GM19240 (cell line): ENCODE data around the gene OGFR.
A peak's percentile ranks its signal among the peaks of the same experiment; 100 is the strongest.

Experiments used
- DNase-seq: peaks from one replicate; pipeline ENCODE4 v3.0.0; 2011; ENCODE audit warnings: low spot score; ENCODE audit not compliant: insufficient read length

The OGFR gene

DNA sequence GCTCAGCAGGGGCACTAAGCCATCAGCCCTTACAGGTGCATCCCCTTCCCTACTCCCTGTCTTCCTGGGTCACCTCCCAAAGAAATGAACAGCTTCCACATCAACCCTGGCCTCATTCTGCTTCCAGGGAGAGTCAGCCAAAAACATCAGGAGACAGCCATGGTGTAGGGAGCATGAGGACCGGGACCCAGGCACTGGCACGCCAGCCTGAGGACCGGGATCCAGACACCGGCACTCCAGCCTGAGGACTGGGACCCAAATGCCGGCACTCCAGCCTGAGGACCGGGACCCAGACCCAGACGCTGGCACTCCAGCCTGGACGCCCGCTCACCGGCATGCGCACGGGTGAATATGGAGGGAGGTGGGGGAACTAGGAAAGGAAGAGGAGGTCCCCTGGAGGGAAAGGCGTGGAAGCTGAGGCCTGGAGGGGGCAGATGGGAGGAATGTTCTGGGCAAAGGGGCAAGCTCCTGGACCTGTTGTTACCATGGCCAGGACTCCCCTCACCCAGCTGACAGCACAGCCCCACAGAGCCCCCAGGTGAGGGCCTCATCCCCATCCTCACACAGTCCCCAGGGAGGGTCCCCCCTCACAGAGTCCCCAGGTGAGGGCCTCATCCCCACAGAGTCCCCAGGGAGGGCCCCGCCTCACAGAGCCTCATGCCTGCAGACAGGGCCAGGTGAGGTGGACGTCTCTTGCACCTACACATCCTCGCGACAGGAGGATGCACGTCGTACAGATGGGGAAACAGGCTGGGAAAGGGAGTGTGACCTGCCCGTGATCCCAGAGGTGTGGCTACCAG lies 34.3 kb upstream of the OGFR start:
- no peak for DNase-seq

DNA sequence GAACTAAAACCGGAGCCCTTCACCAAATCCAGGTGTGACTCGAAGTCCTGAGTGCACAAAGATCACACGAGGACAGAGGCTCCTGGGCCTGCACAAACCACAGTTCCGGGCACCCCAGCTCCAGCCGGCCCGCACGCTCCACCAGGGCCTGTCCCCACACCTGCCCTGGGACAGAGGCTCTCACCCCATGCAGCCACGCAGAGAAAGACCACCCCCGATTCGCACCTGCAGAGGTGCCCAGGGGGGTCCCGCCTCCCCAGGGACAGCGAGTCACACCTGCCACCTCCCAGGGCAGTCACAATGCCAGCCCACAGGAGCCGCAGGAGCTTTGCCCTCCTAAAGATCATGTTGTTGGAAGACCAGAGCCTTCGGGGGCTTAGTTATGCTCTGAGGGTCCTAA lies 33.7 kb upstream of the OGFR start:
- no peak for DNase-seq

DNA sequence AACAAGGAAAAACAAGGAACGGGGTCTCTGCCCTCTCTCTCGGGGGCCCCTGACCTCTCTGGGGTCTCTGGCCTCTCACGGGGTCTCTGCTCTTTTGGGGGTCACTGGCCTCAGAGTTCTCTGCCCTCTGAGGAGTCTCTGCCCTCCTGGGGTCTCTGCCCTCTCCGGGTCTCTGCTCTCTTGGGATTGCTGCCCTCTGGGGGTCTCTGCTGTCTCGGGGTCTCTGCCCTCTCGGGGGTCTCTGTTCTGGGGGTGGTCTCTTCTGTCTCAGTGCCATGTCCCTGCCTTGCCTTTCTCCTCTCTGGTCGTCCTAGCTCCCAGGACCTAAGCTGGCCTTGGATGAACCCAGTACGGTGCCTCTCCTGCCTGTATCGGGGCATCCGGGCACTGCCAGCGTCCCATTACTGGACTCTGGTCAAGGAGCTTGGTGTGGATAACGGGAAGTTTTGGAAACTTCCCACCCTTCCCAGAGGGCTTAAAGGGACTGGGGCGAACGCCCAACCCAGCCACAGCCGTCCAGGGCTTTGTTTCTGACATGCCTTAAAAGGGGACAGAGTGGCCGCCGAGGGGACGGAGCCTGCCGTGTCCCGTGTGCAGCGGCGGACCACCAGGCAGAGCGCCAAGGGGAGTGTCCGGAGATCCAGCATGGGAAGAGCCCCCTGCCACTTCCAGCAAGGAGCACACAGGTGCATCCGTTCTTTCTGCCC lies 33.1 kb upstream of the OGFR start:
- no peak for DNase-seq

DNA sequence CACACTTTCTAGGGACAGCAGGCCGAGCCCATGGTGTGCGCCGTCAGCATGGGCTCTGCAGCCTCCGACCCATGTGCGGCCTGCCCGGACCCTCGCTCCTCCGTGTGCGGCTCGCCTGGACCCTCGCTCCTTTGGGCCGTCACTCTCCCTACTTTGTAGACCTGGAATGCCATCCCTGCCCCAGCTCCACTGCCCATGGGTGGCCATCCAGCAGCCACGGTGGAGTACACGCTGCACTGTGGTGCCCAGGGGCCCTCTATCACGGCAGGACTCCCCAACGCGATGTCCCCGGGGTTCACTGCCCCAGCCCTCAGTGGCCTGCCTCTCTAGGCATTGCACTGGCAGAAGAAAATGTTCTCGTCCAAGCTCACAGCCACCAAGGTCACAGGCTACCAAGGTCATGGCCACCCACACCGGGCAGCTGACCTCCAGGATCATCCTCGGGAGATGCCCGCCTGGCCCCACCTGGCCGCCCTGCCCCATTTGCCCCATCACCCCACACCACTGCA lies 32.5 kb upstream of the OGFR start:
- DNase-seq = no peak

DNA sequence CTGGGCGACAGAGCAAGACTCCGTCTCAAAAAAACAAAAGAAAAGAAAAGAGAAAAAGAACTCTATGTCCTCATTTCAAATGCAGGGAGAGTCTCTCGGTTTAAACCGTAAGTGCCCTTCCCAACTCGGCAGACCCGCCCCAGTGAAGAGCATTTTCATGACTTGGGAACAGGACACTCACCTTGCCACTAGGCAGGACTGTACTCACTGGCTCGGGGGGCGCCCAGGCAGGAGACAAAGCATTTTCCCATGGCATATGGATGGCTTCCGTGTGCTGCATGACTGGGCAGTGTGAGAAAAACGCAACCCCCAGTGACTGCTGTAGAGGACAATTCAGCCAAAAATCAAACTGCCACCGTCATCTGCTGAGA lies 32.0 kb upstream of the OGFR start:
- DNase-seq = no peak

DNA sequence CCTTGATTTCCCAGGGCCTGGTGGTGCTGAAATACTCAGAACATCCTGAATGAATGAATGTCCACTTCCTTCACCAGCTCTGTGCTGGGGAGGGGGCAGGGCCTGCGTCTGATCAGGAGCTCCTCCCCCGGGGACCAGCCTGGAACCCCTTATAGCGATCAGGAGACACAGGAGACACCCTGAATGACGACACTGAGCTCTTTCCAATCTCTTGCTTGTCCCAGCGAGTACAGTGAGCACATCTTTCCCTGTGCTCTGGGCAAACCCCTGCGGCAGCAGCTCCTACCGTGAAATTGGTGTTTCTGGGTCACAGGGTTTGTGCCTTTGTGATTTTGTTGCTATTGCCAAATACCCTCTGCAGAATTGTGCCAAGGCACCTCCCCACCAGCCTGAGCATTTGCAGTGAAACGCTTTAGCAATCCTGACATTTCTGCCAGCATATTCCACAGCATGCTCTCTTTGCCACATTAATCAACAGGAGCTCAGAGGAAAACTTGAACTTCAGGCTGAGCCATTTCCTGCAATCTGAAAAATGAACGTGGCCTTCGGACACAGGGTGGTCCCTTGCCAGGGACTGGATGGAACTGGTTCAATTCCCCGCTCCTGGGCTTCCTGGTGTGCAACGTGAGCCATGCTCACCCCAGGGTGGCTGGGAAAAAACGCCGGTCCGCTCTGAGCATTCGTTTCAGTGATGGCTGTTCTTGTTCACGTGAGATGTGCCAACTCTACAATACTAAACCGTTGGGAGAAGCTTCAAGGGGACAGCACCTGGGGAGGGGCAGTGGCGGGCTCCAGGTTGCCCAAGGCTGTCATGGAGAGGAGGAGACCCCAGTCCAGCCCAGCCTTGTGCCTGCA lies 31.4 kb upstream of the OGFR start:
- no peak for DNase-seq

DNA sequence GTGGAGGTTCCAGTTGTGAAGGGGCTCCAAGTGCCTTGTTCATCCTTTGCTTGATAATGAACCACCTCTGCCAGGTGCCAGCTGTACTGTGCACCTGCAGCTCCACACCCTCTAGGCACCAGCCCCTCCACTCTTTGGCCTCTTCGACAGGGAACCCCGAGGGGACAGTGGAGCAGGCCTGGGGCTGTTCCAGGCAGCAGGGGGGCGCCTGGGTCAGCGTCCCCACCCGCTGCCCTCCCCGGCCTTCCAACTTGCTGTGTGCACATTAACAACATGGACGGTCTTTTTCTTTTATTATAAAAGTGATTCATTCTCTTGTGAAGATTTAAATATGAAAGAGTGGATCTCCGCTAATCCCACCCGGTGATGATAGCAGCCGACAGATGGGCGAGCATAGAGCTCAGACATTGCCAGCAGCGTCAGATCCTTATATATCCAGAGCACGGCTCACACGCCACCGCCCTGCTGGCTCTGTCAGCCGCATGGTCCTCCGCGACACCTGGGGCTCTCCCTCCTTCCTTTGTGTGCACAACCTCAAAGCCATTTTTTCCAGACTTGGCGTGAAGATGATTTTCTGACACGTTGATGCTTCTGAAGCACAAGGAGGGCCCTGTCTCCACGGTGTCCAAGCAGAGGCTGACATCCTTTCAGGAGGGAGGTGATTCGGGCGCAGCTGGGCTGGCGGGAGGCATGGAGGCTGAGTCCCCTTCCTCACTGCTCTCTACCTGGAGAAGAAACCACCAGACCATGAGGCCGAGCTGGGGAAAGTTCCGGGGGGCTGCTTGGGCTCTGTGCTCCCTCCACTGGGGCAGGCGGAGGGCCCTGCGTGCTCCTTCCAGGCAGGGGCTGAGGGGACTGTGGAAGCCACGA lies 30.6 kb upstream of the OGFR start:
- no peak for DNase-seq

DNA sequence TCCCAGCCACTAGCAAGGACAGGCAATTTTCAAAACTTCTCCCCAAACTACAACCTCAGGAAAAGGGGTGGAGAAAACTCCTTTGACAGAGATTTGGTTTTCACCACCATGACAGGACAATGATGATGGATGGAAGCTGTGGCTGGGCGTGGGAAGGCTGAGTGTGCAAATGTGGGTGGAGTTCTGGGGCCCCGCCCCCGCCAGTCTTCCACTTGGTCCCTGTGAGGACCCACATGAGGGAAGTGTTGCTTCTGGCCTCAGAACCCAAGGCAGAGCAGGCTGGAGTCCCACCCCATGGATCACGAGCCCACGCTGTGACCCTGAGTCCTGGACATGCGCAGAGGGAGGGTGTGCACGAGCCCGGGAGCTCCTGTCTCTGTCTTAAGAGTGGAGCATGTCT lies 29.9 kb upstream of the OGFR start:
- DNase-seq = no peak

DNA sequence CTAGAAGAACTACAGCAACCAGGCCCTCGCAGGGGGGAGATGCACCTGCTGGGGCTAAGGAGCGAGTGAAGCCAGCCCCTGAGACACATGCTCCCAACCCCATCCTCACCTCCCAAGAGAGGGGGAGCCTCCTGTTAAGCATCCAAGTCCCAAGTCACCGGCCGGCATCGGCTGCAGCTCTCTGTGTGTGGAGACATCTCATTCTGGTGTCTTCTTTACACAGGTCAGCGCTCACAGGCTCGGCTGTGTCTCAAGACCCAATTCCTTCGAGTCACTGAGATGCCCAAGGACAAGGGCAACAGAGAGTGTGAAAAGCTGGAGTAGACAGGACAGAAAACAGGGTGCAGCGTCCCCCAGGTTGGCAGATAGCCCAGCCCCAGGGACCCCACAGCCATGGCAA lies 29.4 kb upstream of the OGFR start:
- DNase-seq = no peak

DNA sequence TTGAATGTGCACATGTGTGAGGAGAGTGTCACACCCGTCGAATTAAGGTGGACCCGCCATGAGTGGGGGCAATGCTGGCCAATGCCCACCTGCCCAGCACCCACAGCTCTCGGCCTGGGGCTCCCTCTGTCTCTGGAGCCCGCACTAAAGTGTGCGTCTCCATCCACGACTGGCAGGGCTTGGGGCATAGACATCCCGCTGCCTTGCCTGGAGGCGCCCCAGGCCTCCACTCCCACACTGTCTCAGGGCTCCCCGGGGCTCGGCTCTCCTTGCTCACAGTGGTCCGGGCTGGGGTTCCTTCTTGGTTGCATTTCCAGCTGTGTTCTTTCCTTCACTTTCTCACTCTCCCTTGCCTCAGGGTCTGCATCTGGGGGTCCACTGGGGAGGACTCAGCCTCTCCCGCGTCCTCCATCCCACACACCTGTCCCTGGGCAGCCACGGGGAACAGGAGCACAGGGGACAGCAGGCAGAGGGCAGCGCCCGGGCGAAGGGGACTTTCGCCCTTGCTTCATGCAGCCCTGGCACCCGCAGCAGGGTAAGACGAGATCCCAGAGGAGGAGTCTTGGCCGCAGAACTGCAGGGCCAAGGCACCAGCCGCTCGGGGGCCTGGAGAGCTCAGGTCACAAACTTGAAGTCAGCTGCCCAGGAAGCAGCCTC lies 28.5 kb upstream of the OGFR start:
- DNase-seq = no peak

DNA sequence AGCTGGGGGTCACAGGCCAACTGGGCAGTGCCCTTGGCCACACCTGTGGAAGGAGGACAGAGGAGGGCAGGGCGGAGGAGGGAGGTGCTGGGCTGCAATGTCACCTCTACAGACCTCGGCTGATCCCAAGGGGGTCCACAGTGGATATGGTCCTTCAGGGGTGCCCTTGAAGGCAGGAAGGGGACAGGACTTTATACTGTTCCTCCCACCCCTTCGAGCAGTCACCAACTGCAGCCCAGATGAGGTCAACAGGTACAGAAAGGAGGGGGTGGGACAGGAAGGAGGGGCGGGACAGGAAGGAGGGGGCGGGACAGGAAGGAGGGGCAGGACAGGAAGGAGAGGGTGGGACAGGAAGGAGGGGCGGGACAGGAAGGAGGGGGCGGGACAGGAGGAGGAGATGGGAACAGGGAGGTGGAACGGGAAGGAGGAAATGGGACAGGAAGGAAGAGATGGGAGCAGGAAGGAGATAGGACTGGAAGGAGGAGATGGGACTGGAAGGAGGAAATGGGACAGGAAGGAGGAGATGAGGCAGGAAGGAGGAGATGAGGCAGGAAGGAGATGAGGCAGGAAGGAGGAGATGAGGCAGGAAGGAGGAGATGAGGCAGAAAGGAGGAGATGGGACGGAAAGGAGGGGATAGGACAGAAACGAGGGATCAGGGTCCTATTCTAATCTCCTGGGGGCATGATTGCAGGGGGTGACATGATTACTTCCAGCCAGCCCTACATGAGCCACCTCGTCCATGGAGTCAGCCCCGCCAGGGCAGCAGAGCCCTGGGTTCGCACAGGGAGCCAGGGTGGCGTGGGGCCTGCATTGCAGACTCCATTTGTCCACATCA lies 27.7 kb upstream of the OGFR start:
- peak; percentile 79 for DNase-seq

DNA sequence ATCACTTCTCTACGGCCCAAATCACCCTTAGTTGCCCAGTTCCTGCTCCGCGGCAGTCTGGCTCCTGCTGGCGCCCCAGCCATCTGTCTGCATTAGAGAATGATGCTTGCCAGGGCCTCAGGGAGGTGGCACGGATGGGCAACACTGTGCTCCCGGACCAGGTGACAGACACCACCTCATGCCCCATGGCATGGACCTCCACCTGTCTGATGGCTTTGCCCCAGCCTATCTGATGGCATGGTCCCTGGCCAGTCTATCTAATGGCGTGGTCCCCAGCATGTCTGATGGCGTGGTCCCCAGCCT lies 27.2 kb upstream of the OGFR start:
- DNase-seq = no peak

DNA sequence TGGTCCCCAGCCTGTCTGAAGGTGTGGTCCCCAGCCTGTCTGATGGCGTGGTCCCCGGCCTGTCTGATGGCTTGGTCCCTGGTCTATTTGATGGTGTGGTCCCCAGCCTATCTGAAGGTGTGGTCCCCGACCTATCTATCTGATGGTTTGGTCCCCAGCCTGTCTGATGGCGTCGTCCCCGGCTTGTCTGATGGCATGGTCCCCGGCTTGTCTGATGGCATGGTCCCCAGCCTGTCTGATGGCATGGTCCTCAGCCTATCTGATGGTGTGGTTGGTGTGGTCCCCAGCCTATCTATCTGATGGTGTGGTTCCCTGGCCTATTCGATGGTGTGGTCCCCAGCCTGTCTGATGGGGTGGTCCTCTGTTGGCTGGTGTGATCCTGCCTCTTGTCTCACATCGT lies 26.6 kb upstream of the OGFR start:
- no peak for DNase-seq

DNA sequence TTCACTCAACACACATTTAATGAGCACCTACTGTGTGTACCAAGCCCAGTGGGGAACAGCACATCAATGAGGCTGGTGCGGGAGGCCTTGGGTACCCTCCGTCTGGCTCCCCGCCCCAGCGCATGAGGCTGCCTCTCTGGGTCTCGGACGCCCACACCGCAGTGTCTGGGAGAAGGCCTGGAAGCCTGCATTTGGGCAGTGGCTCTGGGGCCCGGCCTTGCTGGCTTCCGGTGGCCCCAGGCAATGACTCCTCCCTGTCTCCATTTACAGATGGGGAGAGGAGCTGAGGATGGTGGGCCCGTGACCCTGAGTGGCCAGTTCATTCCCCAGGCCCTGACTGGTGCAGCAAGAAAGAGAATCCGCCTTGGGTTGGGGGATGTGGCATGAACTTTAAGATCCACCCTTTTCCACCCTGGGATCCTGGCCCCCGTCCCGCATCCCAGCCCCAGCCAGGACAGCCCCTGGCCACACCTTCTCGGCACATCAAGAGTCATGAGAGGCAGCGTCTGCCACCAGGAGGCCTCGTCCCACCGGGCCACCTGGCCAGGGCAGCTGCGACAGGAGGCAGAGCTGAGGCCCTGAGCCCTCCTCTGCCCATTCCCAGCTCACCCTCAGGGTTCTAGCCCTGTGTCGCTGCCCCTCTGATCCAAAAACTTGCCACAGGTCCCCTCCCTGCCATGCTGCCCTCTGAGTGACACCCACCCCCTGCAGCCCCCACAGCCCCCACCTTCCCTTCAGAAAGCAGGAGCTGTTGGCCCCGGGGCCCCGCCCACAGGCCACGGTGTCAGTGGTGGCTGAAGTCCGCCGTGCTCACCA lies 25.8 kb upstream of the OGFR start:
- no peak for DNase-seq

DNA sequence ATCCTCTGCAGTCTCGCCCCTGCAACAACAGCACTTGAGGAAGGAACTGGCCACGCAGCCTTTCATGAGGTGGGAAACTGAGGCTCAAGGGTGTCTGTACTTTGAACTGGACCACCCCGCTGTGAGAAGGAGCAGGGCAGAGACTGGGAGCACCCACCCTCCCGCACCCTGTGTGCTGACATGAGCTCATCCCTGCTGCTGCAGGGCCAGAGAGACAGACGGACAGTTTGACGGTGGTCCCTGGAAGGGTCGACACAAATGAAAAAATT lies 25.3 kb upstream of the OGFR start:
- no peak for DNase-seq

DNA sequence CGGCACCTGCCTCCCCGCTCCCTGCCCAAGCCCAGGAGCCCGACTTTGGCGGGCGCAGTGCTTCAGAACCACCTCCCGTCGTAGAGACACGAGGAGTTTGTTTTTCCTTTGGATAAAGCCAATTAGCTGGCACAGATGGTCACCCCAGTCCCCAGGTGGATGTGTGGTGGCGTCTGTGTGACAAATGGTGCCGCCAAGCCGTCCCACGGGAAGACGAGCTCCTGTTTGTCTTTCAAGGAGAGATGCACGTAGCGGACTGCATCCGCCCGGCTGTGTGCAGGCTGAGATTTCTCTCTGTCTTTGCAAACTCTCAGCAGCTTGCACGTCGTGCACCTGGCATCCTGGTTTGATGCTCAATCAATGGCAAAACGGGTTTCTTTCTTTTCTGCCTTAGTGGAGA lies 24.4 kb upstream of the OGFR start:
- DNase-seq = no peak

DNA sequence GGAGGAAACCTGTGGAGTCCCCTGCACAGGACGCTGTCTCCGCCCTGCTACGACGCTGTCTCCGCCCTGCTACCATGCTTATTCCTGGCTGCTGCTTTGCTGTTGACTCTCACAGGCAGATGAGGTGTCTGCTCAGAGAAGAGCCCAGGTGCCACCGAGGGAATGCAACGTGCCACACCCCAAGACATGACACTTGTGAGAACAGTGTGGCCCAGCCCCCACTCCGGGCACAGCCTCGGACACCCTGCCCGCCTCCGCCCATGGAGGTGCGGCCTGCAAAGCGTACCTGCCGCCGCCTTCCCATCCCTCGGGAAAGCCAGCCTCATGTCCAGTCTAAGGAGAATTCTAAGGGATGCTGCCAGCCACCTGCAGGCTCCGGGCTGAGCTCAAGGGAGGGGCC lies 23.9 kb upstream of the OGFR start:
- no peak for DNase-seq

DNA sequence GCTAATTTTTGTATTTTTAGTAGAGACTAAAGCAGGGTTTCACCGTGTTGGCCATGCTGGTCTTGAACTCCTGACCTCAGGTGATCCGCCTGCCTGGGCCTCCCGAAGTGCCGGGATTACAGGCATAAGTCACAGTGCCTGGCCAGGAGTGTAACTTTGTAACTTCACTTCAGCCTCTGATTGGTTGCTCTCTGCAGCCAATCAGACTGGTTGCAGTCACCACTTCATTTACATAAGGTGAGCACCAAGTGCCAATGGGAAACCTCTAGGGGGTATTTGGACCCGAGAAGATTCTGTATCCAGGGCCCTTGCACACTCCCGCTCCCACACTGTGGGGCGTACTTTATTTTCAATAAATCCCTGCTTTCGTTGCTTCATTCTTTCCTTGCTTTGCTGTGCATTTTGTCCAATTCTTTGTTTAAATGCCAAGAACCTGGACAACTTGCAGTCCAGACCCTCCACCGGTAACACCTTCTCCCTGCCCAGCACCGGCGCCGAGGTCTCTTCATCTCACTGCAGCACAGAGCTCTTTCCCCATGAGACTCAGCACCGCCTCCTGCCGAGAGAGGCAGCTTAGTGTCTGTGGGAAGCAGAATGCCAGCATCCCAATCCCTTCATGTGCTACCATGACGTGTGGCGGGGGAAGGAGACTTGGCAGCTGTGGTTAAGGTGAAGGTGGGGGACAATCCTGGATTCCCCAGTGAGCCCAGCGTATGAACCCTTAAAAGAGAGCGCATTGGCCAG lies 22.3 kb upstream of the OGFR start:
- DNase-seq = no peak

DNA sequence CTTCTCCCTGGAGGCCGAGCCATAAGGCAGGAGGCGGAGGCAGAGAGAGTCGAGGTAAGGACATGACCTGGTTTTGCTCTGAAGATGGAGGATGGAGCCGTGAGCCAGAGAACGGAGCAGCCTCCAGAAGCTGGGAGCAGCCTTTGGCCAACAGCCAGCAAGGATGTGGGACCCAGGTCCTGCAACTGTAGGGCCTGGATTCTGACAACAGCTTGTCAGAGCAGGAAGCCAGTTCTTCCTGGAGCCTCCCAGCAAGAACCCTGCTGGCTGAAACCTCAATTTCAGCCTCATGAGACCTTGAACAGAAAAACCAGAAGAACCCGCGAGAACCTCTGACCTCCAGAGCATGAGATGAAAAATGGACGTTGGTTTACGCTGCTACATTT lies 21.7 kb upstream of the OGFR start:
- no peak for DNase-seq
